Adrenal gland (tissue), 12 donors: Measurements from ENCODE around the gene TFCP2L1. TPM values are rescaled to one million over a fixed set of nuclear protein-coding genes. Genes with fewer than 3 reads are reported as not detected.
A peak's percentile ranks its signal among the peaks of the same experiment; 100 is the strongest.

Source experiments
- DNase-seq, 7 donors: peaks; one replicate each; pipeline ENCODE4 v3.0.0-alpha.2; 2019 to 2020
- H3K27ac ChIP-seq, 5 donors: fragments of 200-600 bp; sonication (generic) in 4 of 5; 1 replicate in 3 of 5; 2 replicates in 2 of 5; pipeline versions ENCODE4 v1.5.1 to v1.8.0; 2016 to 2020; ENCODE audit warnings: mild to moderate bottlenecking in 1 of 5
- H3K27me3 ChIP-seq: fragments of 200-600 bp; 2 replicates; pipeline ENCODE4 v1.8.0; 2021
- H3K36me3 ChIP-seq, 2 donors: fragments of 200-600 bp; replicated peaks in 1 of 2; 1 replicate in 1 of 2; 2 replicates in 1 of 2; pipeline versions ENCODE4 v1.5.1 to v1.8.0; 2018 to 2022
- H3K4me1 ChIP-seq, 2 donors: fragments of 200-600 bp; replicated peaks in 1 of 2; 1 replicate in 1 of 2; 2 replicates in 1 of 2; pipeline versions ENCODE4 v1.5.1 to v1.8.0; 2018 to 2021
- H3K4me3 ChIP-seq, 4 donors: fragments of 200-600 bp; sonication (generic) in 3 of 4; one replicate each; pipeline ENCODE4 v1.5.1; 2016 to 2018
- H3K9me3 ChIP-seq, 3 donors: fragments of 200-600 bp; sonication (generic) in 1 of 3; replicated peaks in 1 of 3; 1 replicate in 2 of 3; 2 replicates in 1 of 3; pipeline versions ENCODE4 v1.5.1 to v1.8.0; 2016 to 2021
- POLR2A ChIP-seq, 2 donors: fragments of 450-650 bp; IDR thresholded peaks; one replicate each; pipeline ENCODE4 v1.6.1; 2017; ENCODE audit warnings: antibody characterized with exemption in 2 of 2, mild to moderate bottlenecking in 2 of 2, moderate library complexity in 1 of 2
- WGBS, 4 donors: extraction: QIAGEN DNeasy Blood & Tissue Kit in 2 of 4; methylation state at CpG; one replicate each; pipeline versions ENCODE4 v1.1.5 to v1.1.7; 2013 to 2017; 5-methylcytosine and 5-hydroxymethylcytosine counted together
- intact Hi-C, 2 donors: fragments of 100-400 bp; cut with DNase I; formaldehyde crosslinking; loops; one replicate each; pipeline versions ENCODE4 v1.14.1 to v1.15.0; 2022 to 2023
- polyA plus RNA-seq, 3 donors: library from polyadenylated mRNA; stranded (reverse); fragments of 200-250 nt in 2 of 3; fragments of 350-450 nt in 1 of 3; fragmentation: Illumina TruSeq in 1 of 3; extraction: RNeasy Lipid Tissue Mini Kit (QIAGEN cat#74804) in 1 of 3; gene quantifications; one replicate each; pipeline ENCODE4 v1.2.3, GENCODE V29; 2013 to 2014
- total RNA-seq, 9 donors: library from RNA; depleted of rRNA in 4 of 9; stranded (reverse); fragments of >200 nt in 4 of 9; fragments of 120-200 nt in 1 of 9; fragmentation: NEBNext Ultra II Directional in 1 of 9; extraction: Animal tissue kit (Norgen Biotek cat#: 25700) in 1 of 9; gene quantifications; one replicate each; pipeline versions ENCODE4 v1.1.0 to v1.2.4, GENCODE V29; 2013 to 2023
- TF ChIP-seq, protein P1 (sequence below), 6 experiments: fragments of 450-650 bp in 4 of 6; fragments of 200-600 bp in 2 of 6; sonication (generic) in 1 of 6; IDR thresholded peaks; 1 replicate in 5 of 6; 2 replicates in 1 of 6; pipeline versions ENCODE4 v1.5.1 to v1.8.0; 2016 to 2021; ENCODE audit warnings: antibody characterized with exemption in 6 of 6, mild to moderate bottlenecking in 2 of 6, moderate library complexity in 1 of 6
- donor health status: healthy with polysubstance abuse.
- donor health status: Bipolar disorder and iron deficiency.
- donor health status: DM: yes; HTN: yes; CAD: no.
- donor health status: DM: no; HTN: no; CAD: no.
- donor health status: DM: no; HTN: no; CAD: no.
- donor health status: DM: yes; HTN: yes; CAD: no.

TFCP2L1 gene
- total and polyA plus RNA-seq, 12 donors = 0.17 to 2.5 (median 0.87) TPM

DNA sequence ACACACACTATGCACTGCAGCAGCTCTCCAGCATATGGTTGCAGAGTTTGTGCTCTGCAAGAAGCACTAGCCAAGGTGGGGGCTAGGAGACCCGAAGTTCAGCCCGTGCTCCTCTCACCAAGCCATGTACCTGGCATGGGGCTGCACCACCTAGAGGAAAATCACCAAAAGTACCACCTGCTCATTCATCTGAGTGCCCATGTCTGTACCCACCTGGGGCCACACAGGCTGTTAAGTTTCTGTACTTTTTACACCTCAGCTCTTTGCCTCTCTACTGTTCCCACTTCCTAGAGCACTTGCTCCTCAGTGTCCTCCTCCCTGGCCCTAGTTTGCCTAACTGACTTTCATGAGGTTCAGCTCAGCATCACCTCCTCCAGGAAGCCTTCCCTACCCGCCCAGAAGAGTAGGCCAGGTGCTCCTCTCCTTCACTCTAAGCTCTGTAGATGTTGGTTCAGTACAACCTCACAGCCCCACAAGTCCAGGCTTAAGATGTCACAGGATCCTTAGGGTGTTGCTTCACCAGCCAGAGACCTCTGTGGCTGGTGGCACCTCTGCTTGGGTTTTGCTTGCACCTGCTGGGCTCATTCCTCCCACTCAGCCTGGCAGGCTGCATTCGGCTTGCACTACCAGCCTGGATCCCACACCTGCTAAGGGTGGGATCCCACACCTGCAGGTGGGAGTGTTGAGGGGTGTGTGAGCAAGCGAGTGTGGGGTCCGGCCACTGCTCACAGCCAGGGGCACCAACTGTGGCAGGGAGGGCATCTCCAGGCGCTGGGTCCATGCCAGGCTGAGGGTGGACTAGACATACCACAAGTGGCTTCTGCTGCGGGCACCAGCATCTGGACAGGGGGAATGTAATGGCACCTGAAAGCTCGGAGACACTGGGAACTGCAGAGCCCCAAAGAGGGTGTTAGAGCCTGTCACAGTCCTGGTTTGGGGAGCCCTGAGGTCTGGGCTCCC, 10.2 kb upstream of the TFCP2L1 start:
- Histone ChIP-seq H3K4me1 (no peaks in the 10 kb centered on the region), H3K27me3 (no peaks in the 10 kb centered on the region), H3K4me3 (no peak overlapping the region), H3K27ac (no peak overlapping the region), H3K36me3 (no peaks in the 10 kb centered on the region), H3K9me3 (no peaks in the 10 kb centered on the region)
- WGBS, 4 donors = 71 to 83% (median 77%) methylated on average over 5 to 9 of the region's 9 CpGs
- DNase-seq = peak in 2 of 7 donors; percentile 8 to 35
- intact Hi-C loops = no loop called here
- TF ChIP-seq POLR2A (IDR thresholded peaks at IDR 0.05) = no peak
- TF ChIP-seq, protein P1, sequence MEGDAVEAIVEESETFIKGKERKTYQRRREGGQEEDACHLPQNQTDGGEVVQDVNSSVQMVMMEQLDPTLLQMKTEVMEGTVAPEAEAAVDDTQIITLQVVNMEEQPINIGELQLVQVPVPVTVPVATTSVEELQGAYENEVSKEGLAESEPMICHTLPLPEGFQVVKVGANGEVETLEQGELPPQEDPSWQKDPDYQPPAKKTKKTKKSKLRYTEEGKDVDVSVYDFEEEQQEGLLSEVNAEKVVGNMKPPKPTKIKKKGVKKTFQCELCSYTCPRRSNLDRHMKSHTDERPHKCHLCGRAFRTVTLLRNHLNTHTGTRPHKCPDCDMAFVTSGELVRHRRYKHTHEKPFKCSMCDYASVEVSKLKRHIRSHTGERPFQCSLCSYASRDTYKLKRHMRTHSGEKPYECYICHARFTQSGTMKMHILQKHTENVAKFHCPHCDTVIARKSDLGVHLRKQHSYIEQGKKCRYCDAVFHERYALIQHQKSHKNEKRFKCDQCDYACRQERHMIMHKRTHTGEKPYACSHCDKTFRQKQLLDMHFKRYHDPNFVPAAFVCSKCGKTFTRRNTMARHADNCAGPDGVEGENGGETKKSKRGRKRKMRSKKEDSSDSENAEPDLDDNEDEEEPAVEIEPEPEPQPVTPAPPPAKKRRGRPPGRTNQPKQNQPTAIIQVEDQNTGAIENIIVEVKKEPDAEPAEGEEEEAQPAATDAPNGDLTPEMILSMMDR (IDR thresholded peaks at IDR 0.05) = no peak

DNA sequence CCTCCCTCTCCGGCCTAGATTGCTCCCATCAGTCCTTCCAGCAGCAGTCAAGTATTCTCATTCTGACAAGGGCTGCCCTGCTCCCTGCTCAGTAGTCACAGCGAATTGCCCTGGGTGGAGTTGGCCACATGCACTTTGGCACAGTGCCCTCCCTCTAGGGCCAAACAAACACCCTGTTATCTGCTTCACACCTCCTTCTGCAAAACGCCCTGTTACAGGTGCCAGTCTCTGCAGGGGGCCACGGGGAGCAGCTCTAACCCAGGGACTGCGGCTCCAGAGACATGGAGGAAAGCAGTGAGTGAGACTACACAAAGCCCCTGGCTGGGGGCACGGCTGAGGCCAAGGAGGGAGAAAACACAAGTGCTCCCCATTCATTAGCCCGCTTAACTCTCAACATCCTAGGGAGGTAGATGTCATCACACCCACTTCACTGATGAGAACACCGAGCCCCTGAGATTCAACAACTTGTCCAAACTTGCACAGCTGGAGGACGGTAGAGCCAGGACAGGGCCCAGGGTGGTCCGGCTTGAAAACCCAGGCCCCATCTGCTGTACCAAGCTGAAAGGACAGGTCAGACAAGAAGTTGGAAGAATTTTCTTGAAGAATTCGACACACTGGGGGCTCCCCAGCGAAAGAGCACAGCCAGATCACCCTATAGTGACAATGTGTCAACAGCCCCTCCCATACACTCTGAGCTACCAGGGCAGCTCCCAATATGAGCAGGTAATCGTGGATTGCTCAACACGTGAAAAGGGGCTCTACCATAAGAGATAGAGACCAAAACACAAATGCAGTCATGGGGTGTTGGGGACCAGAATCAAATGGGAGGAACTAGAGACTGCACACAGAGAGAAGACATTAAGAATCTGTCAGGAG, 8.7 kb upstream of the TFCP2L1 start:
- H3K4me1 ChIP-seq = no peaks in the 10 kb centered on the region
- intact Hi-C loops = no loop called here
- WGBS, 4 donors = 69 to 89% (median 79%) methylated on average over 9 to 14 of the region's 14 CpGs

DNA sequence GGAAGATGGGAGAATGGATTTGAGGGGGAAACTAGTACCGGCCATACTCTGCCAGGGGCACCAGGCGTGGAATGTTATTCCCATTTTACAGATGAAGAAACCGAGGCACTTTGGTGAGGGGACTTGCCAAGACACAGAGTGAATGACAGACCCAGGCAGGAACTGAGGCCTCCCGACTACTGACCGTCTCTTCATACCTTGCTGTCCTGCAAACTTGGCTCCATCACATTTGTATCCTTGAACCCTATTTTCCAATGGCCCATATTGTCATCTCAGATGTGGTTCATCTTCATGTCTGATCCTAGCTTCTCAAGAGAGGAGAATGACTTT, 6.2 kb upstream of the TFCP2L1 start:
- H3K27ac ChIP-seq = no peak overlapping the region
- no peaks in the 10 kb centered on the region for H3K4me1 ChIP-seq
- H3K4me3 ChIP-seq = no peak overlapping the region
- no peak for TF ChIP-seq POLR2A (IDR thresholded peaks at IDR 0.05)
- TF ChIP-seq, protein P1 (IDR thresholded peaks at IDR 0.05) = no peak
- H3K27me3 ChIP-seq = no peaks in the 10 kb centered on the region
- DNase-seq = no peak
- no peaks in the 10 kb centered on the region for H3K9me3 ChIP-seq
- no peaks in the 10 kb centered on the region for H3K36me3 ChIP-seq
- WGBS, 4 donors = 87 to 97% (median 92%) methylated on average over 5 of the region's 5 CpGs
- intact Hi-C loops = no loop called here

More for the DNA sequence above, 8.7 kb upstream of the TFCP2L1 start:
- no peaks in the 10 kb centered on the region for H3K9me3 ChIP-seq
- no peak overlapping the region for H3K4me3 ChIP-seq
- peak in 1 of 7 donors; percentile 11 for DNase-seq
- TF ChIP-seq POLR2A (IDR thresholded peaks at IDR 0.05) = no peak
- no peaks in the 10 kb centered on the region for H3K36me3 ChIP-seq
- H3K27me3 ChIP-seq = no peaks in the 10 kb centered on the region
- H3K27ac ChIP-seq = no peak overlapping the region

DNA sequence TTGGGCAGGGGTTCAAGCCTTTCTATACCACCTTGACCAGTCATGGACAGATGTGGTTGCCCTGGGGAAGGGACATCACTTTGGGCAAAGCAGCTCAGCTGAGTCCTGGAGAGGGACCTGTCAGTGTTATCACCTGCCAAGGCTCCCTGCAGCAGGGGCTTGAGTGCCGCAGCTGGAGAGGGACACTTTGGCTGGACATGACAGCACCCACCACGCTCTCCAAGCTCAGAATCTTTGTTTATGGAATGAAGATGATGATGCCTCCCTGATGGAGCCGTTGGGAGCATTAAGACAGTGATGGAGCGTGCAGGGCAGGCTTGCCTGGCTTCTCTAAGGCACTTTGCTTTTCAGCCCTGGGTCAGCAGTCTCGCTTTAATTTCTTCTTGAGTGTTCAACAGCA, 4.3 kb upstream of the TFCP2L1 start:
- H3K27ac ChIP-seq = no peak overlapping the region
- WGBS, 4 donors = 81 to 91% (median 89%) methylated on average over 3 to 5 of the region's 5 CpGs
- no peaks in the 10 kb centered on the region for H3K36me3 ChIP-seq
- peaks cover 12% of the 10 kb centered on the region for H3K27me3 ChIP-seq
- H3K4me1 ChIP-seq = peaks cover 0 to 12% of the 10 kb centered on the region in 2 donors
- TF ChIP-seq POLR2A (IDR thresholded peaks at IDR 0.05) = no peak
- TF ChIP-seq, protein P1 (IDR thresholded peaks at IDR 0.05) = no peak
- no peaks in the 10 kb centered on the region for H3K9me3 ChIP-seq
- intact Hi-C loops = no loop called here
- peak in 1 of 7 donors; percentile 35 for DNase-seq
- no peak overlapping the region for H3K4me3 ChIP-seq
